ENCODE measurements around the gene G2E3. TPM values are rescaled to one million over a fixed set of nuclear protein-coding genes. Genes with fewer than 3 reads are reported as not detected.
A peak's percentile ranks its signal among the peaks of the same experiment; 100 is the strongest.

Gene G2E3
- total and polyA plus RNA-seq, 7 experiments from 2014 or later: 12.6 to 29.7 (median 28.3) TPM

DNA sequence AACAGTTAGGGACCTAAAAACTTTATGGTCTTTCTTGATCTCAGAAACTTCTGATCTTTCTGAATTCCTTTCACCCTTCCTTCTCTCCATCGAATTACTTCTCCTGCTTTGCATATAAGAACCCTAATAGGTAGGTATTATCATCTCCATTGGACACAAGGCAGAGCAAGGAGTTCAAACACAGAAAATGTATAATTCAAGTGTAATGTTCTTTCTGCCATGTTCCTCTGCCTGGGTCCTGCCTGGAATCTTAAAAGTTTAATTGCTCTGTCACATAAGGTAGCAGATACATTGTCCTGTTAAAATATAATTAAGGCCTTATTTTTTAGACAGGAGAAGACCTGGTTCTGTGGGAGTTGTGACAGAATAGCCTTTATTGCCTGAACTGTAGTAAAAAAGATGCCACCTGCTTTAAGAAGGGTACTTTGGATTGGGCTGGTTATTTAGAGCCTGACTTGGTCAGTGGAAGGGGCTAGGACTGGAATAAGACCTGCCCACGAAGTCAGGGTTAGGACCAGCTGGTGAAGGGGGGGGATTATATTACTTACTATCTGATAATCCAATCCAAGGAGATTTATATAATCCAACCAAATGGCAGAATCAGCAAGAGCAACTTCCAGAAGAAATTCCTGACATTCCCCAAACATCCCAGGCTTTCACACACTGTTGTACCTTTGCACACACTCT lies 10.4 kb downstream of the G2E3 start:
- peak overlapping the region in 1 of 9 donors; percentile 38 for H3K27ac Mint-ChIP-seq
- POLR2A ChIA-PET: no interaction called here
- Histone ChIP-seq H3K4me3 (ENCODE audit: low read length) (no peak overlapping the region), H3K9me3 (ENCODE audit: control insufficient read depth in 2 of 3, low read length in 3 of 3) (no peaks in the 10 kb centered on the region), H3K27ac (ENCODE audit: low read depth, low read length) (no peak overlapping the region), H3K36me3 (ENCODE audit: control insufficient read depth in 2 of 3, insufficient read depth in 3 of 3, low read length in 3 of 3) (no peaks in the 10 kb centered on the region), H3K4me1 (ENCODE audit: control insufficient read depth in 2 of 2, insufficient read depth in 2 of 2, low read length in 2 of 2) (peaks cover 8 to 9% of the 10 kb centered on the region in 2 donors), H3K27me3 (ENCODE audit: control insufficient read depth in 2 of 2, insufficient read depth in 2 of 2, low read length in 2 of 2) (no peaks in the 10 kb centered on the region)
- H3K36me3 Mint-ChIP-seq: peaks cover 0 to 24% (median 18%) of the 10 kb centered on the region in 5 donors
- CTCF ChIA-PET: no interaction called here
- DNase-seq (no peak), ATAC-seq (no peak)
- peak overlapping the region in 5 of 10 donors; percentile 1 to 58 (median 26) for H3K4me3 Mint-ChIP-seq
- intact Hi-C loops (cut with micrococcal nuclease): no loop called here
- peaks cover 56 to 100% (median 93%) of the 10 kb centered on the region in 7 donors for H3K4me1 Mint-ChIP-seq
- H3K27me3 Mint-ChIP-seq: no peaks in the 10 kb centered on the region
- H3K9me3 Mint-ChIP-seq: peaks cover 0 to 3% (median 0%) of the 10 kb centered on the region in 11 donors

DNA sequence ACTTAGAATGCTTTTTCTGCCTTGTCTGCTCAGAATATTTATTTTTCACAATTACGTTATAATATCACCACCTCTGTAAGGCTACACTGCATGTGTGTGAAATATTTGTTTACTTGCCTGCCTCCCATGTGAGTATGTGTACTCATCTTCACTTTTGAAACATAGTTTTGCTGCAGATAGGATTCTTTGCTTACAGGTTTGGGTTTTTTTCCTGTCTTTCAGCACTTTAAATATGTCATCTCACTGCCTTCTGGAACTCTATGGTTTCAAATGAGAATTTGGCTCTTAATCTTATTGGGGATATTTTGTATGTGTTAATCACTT lies 10.9 kb downstream of the G2E3 start:
- peaks cover 56 to 100% (median 93%) of the 10 kb centered on the region in 7 donors for H3K4me1 Mint-ChIP-seq

DNA sequence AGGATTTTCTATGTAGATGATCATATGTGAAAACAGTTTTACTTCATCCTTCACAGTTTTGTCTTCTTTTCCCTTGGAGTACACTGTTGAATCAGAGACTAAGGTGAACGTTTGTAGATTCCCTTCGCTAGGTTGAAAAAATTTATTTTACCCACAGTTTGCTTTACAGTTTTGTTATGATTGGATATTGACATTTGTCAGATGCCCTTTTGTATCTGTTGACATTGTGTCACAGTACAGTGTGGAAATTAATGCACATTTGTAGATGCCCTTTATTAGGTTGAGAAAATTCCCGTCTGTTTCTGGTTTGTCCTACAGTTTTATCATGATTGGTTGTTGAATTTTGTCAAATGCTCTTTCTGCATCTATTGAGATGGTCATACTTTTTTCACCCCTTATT lies 13.3 kb downstream of the G2E3 start:
- Histone ChIP-seq H3K9me3 (ENCODE audit: control insufficient read depth in 2 of 3, low read length in 3 of 3) (no peaks in the 10 kb centered on the region), H3K27ac (ENCODE audit: low read depth, low read length) (no peak overlapping the region), H3K4me1 (ENCODE audit: control insufficient read depth in 2 of 2, insufficient read depth in 2 of 2, low read length in 2 of 2) (peaks cover 6 to 9% of the 10 kb centered on the region in 2 donors), H3K27me3 (ENCODE audit: control insufficient read depth in 2 of 2, insufficient read depth in 2 of 2, low read length in 2 of 2) (no peaks in the 10 kb centered on the region), H3K36me3 (ENCODE audit: control insufficient read depth in 2 of 3, insufficient read depth in 3 of 3, low read length in 3 of 3) (no peaks in the 10 kb centered on the region), H3K4me3 (ENCODE audit: low read length) (no peak overlapping the region)
- DNase-seq: no peak
- no peak for ATAC-seq
- Mint-ChIP-seq H3K4me3 (peak overlapping the region in 2 of 10 donors; percentile 26 to 47), H3K4me1 (peaks cover 61 to 100% (median 93%) of the 10 kb centered on the region in 7 donors), H3K9me3 (peaks cover 0 to 2% (median 0%) of the 10 kb centered on the region in 11 donors), H3K27ac (no peak overlapping the region), H3K27me3 (no peaks in the 10 kb centered on the region), H3K36me3 (peaks cover 0 to 31% (median 11%) of the 10 kb centered on the region in 5 donors)
- intact Hi-C loops (cut with micrococcal nuclease): loop anchor here in 1 of 2 donors (2.0 kb wide), 1 partner anchor 13 kb away; the partner anchor contains the start of gene G2E3
- POLR2A ChIA-PET: no interaction called here
- CTCF ChIA-PET: no interaction called here

More for the DNA sequence above, 10.9 kb downstream of the G2E3 start:
- POLR2A ChIA-PET: no interaction called here
- Histone ChIP-seq H3K4me3 (ENCODE audit: low read length) (no peak overlapping the region), H3K27ac (ENCODE audit: low read depth, low read length) (no peak overlapping the region), H3K36me3 (ENCODE audit: control insufficient read depth in 2 of 3, insufficient read depth in 3 of 3, low read length in 3 of 3) (no peaks in the 10 kb centered on the region), H3K27me3 (ENCODE audit: control insufficient read depth in 2 of 2, insufficient read depth in 2 of 2, low read length in 2 of 2) (no peaks in the 10 kb centered on the region), H3K4me1 (ENCODE audit: control insufficient read depth in 2 of 2, insufficient read depth in 2 of 2, low read length in 2 of 2) (peaks cover 6 to 9% of the 10 kb centered on the region in 2 donors), H3K9me3 (ENCODE audit: control insufficient read depth in 2 of 3, low read length in 3 of 3) (no peaks in the 10 kb centered on the region)
- peak overlapping the region in 1 of 9 donors; percentile 38 for H3K27ac Mint-ChIP-seq
- no peaks in the 10 kb centered on the region for H3K27me3 Mint-ChIP-seq
- ATAC-seq (no peak), DNase-seq (no peak)
- peak overlapping the region in 4 of 10 donors; percentile 18 to 58 (median 26) for H3K4me3 Mint-ChIP-seq
- intact Hi-C loops (cut with micrococcal nuclease): no loop called here
- CTCF ChIA-PET: no interaction called here
- peaks cover 0 to 24% (median 13%) of the 10 kb centered on the region in 5 donors for H3K36me3 Mint-ChIP-seq
- H3K9me3 Mint-ChIP-seq: peaks cover 0 to 1% (median 0%) of the 10 kb centered on the region in 11 donors

DNA sequence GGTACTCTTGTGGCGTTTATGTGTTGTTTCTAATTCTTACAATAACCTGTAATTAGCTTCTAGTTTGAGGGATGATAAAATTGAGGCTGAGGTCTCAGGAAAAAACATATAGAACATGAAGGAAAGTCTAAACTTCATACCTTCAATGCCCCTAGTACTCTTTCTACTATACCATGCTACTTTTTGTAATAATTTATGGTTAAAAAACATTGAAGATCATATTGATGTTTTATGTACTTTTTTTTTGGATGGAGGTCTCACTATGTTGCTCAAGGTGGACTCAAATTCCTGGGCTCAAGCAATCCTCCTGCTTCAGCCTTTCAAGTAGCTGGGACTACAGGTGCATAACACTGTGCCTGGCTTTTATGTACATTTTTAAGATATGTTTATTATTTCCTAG lies 13.8 kb downstream of the G2E3 start:
- Histone ChIP-seq H3K4me1 (ENCODE audit: control insufficient read depth in 2 of 2, insufficient read depth in 2 of 2, low read length in 2 of 2) (peaks cover 6 to 9% of the 10 kb centered on the region in 2 donors), H3K27ac (ENCODE audit: low read depth, low read length) (no peak overlapping the region), H3K36me3 (ENCODE audit: control insufficient read depth in 2 of 3, insufficient read depth in 3 of 3, low read length in 3 of 3) (no peaks in the 10 kb centered on the region), H3K9me3 (ENCODE audit: control insufficient read depth in 2 of 3, low read length in 3 of 3) (no peaks in the 10 kb centered on the region), H3K4me3 (ENCODE audit: low read length) (no peak overlapping the region), H3K27me3 (ENCODE audit: control insufficient read depth in 2 of 2, insufficient read depth in 2 of 2, low read length in 2 of 2) (no peaks in the 10 kb centered on the region)
- Mint-ChIP-seq H3K36me3 (peaks cover 0 to 35% (median 11%) of the 10 kb centered on the region in 5 donors), H3K27ac (no peak overlapping the region), H3K4me1 (peaks cover 63 to 100% (median 93%) of the 10 kb centered on the region in 7 donors), H3K27me3 (no peaks in the 10 kb centered on the region), H3K9me3 (peaks cover 0 to 2% (median 0%) of the 10 kb centered on the region in 11 donors), H3K4me3 (no peak overlapping the region)
- ChIA-PET CTCF (no interaction called here), POLR2A (interaction anchor here (0.6 kb wide), 1 partner anchor 452 kb away, joined by 4 read pairs; no protein-coding TSS in a partner anchor)
- no peak for DNase-seq
- no peak for ATAC-seq
- intact Hi-C loops (cut with micrococcal nuclease): loop anchor here in 1 of 2 donors (2.0 kb wide), 1 partner anchor 14 kb away; the partner anchor contains the start of gene G2E3

DNA sequence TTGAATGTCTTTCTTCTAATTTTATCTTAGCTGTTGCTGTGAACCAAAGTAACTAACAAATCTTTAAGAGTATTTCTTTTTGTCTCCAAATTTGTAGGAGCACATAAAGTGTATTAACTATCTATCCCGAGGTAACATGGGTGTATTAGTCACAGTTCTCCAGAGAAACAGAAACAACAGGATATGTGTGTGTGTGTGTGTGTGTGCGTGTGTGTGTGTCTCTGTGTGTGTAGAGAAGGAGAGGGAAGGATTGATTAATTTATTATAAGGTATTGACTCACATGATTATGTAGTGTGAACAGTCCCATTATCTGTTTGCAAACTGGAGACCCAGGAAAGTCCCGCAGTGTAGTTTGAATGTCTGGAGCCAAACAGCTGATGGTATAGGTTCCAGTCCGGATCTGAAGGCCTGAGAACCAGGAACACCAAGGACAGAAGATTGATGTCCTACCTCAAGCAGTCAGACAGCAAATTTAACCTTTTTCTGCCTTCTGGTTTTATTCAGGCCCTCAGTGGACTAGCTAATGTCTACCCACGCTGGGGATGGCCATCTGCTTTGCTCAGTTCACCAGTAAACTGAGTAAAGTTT lies 14.4 kb downstream of the G2E3 start:
- no peak overlapping the region for H3K27ac Mint-ChIP-seq
- no peak for ATAC-seq
- POLR2A ChIA-PET: interaction anchor here (0.6 kb wide), 1 partner anchor 452 kb away, joined by 4 read pairs; no protein-coding TSS in a partner anchor
- Histone ChIP-seq H3K36me3 (ENCODE audit: control insufficient read depth in 2 of 3, insufficient read depth in 3 of 3, low read length in 3 of 3) (no peaks in the 10 kb centered on the region), H3K9me3 (ENCODE audit: control insufficient read depth in 2 of 3, low read length in 3 of 3) (no peaks in the 10 kb centered on the region), H3K27ac (ENCODE audit: low read depth, low read length) (no peak overlapping the region), H3K4me3 (ENCODE audit: low read length) (no peak overlapping the region), H3K4me1 (ENCODE audit: control insufficient read depth in 2 of 2, insufficient read depth in 2 of 2, low read length in 2 of 2) (peaks cover 6 to 9% of the 10 kb centered on the region in 2 donors), H3K27me3 (ENCODE audit: control insufficient read depth in 2 of 2, insufficient read depth in 2 of 2, low read length in 2 of 2) (no peaks in the 10 kb centered on the region)
- peaks cover 0 to 2% (median 0%) of the 10 kb centered on the region in 11 donors for H3K9me3 Mint-ChIP-seq
- H3K4me1 Mint-ChIP-seq: peaks cover 60 to 100% (median 93%) of the 10 kb centered on the region in 7 donors
- intact Hi-C loops (cut with micrococcal nuclease): loop anchor here in 1 of 2 donors (2.0 kb wide), 1 partner anchor 15 kb away; the partner anchor contains the start of gene G2E3
- CTCF ChIA-PET: no interaction called here
- H3K36me3 Mint-ChIP-seq: peaks cover 0 to 37% (median 11%) of the 10 kb centered on the region in 5 donors
- H3K4me3 Mint-ChIP-seq: no peak overlapping the region
- DNase-seq: no peak
- no peaks in the 10 kb centered on the region for H3K27me3 Mint-ChIP-seq

DNA sequence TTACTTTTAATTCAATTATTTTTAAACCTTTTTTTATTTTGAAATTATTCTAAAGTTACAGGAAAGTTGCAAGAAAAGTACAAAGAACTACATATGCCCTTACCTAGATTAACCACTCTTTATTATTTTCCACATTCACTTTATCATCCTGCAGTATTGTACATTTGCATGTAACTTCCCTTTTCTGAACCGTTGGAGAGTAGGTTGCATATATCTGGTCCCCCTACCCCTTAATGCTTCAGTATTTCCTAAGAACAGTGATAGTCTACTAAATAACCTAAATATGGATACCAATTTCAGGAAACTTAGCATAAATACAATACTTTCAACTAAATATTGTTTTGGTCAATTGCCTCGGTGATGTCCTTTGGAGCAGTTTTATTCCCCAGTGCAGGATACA lies 15.0 kb downstream of the G2E3 start:
- H3K36me3 ChIP-seq (ENCODE audit: control insufficient read depth in 2 of 3, insufficient read depth in 3 of 3, low read length in 3 of 3): no peaks in the 10 kb centered on the region
- Mint-ChIP-seq H3K27ac (no peak overlapping the region), H3K36me3 (peaks cover 0 to 41% (median 11%) of the 10 kb centered on the region in 5 donors), H3K9me3 (peaks cover 0 to 2% (median 0%) of the 10 kb centered on the region in 11 donors), H3K4me1 (peaks cover 62 to 100% (median 92%) of the 10 kb centered on the region in 7 donors), H3K27me3 (no peaks in the 10 kb centered on the region), H3K4me3 (peak overlapping the region in 2 of 10 donors; percentile 9 to 51)
- no peak overlapping the region for H3K27ac ChIP-seq (ENCODE audit: low read depth, low read length)
- intact Hi-C loops (cut with micrococcal nuclease): loop anchor here in 1 of 2 donors (2.0 kb wide), 1 partner anchor 15 kb away; the partner anchor contains the start of gene G2E3
- H3K4me1 ChIP-seq (ENCODE audit: control insufficient read depth in 2 of 2, insufficient read depth in 2 of 2, low read length in 2 of 2): peaks cover 9% of the 10 kb centered on the region in 2 donors
- CTCF ChIA-PET: no interaction called here
- H3K9me3 ChIP-seq (ENCODE audit: control insufficient read depth in 2 of 3, low read length in 3 of 3): no peaks in the 10 kb centered on the region
- ATAC-seq (no peak), DNase-seq (no peak)
- H3K4me3 ChIP-seq (ENCODE audit: low read length): no peak overlapping the region
- no peaks in the 10 kb centered on the region for H3K27me3 ChIP-seq (ENCODE audit: control insufficient read depth in 2 of 2, insufficient read depth in 2 of 2, low read length in 2 of 2)
- POLR2A ChIA-PET: no interaction called here

Data from naive thymus-derived CD4-positive, alpha-beta T cell (primary cell).